ENCODE data around the gene GCLC.
"Not testable (repeated sequence)": the region's sequence is repeated elsewhere in the genome, so short reads cannot be mapped to it uniquely, and the experiment has no call there.

Gene GCLC

GRCh38 chr6:53556986-53557715, 12.2 kb upstream of the GCLC start:
- no peak for TF ChIP-seq CTCF (conservative IDR thresholded peaks at IDR 0.05)

GRCh38 chr6:53553600-53553999, 8.7 kb upstream of the GCLC start:
- H3K27ac ChIP-seq, result not testable (repeated sequence)

More at GRCh38 chr6:53556986-53557715, 12.2 kb upstream of the GCLC start:
- no peak overlapping the region for H3K27ac ChIP-seq

GRCh38 chr6:53551681-53552080, 6.8 kb upstream of the GCLC start:
- not testable (repeated sequence) for H3K27ac ChIP-seq

- no peak; the same call in 1 of the 2 replicates for TF ChIP-seq CTCF (conservative IDR thresholded peaks at IDR 0.05)
- H3K27ac ChIP-seq, result peak overlapping the region; percentile 89
Observed at GRCh38 chr6:53547811-53548496, 3.1 kb upstream of the GCLC start.

GRCh38 chr6:53547166-53547810, 2.4 kb upstream of the GCLC start:
- no peak for TF ChIP-seq CTCF (conservative IDR thresholded peaks at IDR 0.05)

GRCh38 chr6:53546281-53546680, 1.4 kb upstream of the GCLC start:
- no peak for TF ChIP-seq CTCF (conservative IDR thresholded peaks at IDR 0.05)
- no peak overlapping the region for H3K27ac ChIP-seq

More at GRCh38 chr6:53547166-53547810, 2.4 kb upstream of the GCLC start:
- peak overlapping the region; percentile 89 for H3K27ac ChIP-seq

GRCh38 chr6:53544217-53544469, 758 bp downstream of the GCLC start:
- no peak for TF ChIP-seq CTCF (conservative IDR thresholded peaks at IDR 0.05)
- H3K27ac ChIP-seq, result peak overlapping the region; percentile 87

GRCh38 chr6:53543359-53544216, 1.3 kb downstream of the GCLC start:
- TF ChIP-seq CTCF (conservative IDR thresholded peaks at IDR 0.05), result no peak
- peak overlapping the region; percentile 87 for H3K27ac ChIP-seq
